Skeletal muscle cell (primary cell): ENCODE measurements around the gene LCE7A.

Source experiments
- DNase-seq: peaks from one replicate; pipeline ENCODE4 v3.0.0-alpha.2; 2010; ENCODE audit warnings: low read depth
- H3K4me3 ChIP-seq: 2 replicates; pipeline ENCODE4 v1.5.1; 2011; ENCODE audit warnings: low read depth, mild to moderate bottlenecking, control low read depth, low read length, moderate library complexity

The LCE7A gene, protein sequence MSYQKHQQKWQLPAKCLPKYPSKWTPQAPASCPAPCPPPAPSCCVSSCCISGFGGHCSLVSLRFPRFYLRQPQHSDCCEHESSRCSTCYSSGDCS

DNA sequence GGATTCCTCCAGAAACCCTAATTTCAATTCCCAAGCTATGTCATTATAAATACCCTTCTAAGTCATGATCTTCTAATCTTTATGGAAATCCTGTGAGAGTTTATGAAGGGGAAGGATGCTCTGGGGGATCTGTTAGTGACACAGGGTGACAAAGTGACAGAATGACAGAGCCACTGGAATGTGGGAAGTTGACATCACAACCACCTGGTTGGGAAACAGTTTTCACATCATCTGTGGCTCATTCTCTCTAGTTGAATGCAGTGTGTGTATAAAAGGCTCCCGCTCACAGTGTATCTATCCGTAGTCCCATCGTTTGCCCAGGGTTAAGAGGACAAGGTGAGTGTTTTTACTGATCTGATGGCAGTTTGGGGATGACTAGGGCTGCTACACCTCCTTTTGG, at the start of gene LCE7A:
Gene LCE7A (plus strand): TSS at position 301 of the 400 bp plus-strand sequence. CDS start 702 bp downstream, outside the sequence.
- no peak within 1 kb of the TSS for H3K4me3 ChIP-seq
- no peak for DNase-seq

DNA sequence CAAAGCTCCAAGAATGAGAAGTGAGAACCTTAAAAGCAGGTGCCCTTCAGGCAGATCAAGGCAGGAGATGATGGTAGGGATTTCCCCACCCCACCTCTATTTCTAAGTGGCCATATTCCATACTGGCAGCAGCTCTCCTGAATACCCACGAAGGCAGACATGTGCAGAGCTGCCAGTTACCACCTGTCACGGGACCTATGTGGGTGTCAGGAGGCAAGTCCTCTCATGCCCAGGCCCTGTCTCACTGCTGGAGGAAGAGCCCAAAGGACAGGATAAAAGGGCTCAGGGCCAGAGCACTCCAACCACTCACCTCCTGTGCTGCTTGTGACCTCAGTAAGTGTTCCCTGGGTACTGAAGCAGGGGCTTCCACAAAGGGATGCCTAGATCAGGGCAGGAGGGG, 48.7 kb upstream of the LCE7A start:
- no peak for DNase-seq
- H3K4me3 ChIP-seq = no peak overlapping the region

DNA sequence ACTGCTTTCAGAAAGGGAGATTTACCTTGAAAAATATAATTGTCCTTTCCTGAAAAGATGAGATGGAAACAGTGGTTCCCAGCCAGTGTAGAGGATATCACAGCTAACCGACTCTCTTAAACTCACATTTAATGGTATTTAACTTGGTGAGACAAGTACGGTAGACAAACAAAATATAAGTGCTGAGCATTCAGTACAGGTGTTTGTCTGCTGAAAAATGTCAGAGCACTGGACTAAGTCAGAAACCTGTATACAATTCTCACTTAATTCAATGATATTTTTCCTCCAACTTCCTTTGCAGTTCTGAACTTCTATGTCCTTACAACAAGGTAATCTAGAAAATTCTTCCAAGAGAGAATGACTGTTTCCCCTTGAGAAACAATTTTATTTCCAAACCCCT, 48.1 kb upstream of the LCE7A start, which contains the start of gene LCE1B:
Gene LCE1B (plus strand): TSS at position 301 of the 400 bp plus-strand sequence. CDS start 476 bp downstream, outside the sequence.
- no peak within 1 kb of the TSS for H3K4me3 ChIP-seq
- DNase-seq = no peak

DNA sequence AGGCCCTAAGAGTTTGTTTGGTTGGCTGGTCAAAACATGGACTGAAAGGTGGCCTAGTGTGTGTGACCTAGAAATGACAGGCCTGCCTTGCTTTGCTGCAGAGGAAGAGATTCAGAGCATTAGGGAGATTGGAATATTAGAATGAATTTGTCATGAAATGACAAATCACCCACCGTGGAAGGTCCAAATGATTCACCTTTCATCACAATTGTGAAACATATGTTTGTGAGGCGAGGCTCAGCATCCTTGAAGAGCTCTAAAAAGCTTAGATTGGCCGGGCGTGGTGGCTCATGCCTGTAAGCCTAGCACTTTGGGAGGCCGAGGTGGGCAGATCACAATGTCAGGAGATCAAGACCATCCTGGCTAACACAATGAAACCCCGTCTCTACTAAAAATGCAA, 42.5 kb upstream of the LCE7A start:
- no peak for DNase-seq
- H3K4me3 ChIP-seq = no peak overlapping the region

DNA sequence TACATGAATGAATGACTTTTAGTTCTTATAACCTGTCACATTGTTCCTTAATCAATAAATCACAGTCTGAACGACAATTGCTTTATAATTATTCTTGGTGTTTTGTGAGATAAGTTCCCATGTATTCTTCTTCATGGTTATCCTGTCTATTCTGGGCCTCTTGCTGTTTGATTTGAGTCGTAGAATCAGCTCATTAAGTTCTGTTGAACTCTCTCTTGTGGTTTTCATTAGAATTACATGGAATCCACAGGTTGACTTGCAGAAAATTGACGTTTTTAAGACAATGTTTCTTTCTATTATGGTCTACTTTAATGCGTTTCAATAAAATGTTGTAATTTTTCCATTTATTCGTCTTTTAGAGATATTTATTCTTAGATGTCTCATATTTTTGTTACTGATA, 36.5 kb upstream of the LCE7A start:
- H3K4me3 ChIP-seq = no peak overlapping the region
- no peak for DNase-seq

DNA sequence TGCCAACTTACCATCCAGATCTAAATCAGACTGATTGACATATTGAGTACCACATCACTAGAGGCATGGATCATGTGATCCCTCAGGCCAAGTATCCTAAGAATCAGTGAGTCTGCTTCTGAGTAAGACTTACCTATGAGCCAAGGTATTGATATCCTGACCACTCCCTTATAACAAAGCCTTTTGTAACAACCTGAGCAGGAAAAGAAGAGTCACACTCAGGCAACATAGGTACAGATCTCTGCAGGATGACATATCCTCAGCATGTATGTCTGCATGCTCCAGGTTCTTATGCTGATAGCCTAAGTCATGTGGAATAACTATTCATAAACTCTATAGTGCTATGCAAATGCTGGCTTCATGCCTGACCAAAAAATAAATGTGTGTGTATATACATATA, 34.8 kb upstream of the LCE7A start:
- H3K4me3 ChIP-seq = no peak overlapping the region
- no peak for DNase-seq

DNA sequence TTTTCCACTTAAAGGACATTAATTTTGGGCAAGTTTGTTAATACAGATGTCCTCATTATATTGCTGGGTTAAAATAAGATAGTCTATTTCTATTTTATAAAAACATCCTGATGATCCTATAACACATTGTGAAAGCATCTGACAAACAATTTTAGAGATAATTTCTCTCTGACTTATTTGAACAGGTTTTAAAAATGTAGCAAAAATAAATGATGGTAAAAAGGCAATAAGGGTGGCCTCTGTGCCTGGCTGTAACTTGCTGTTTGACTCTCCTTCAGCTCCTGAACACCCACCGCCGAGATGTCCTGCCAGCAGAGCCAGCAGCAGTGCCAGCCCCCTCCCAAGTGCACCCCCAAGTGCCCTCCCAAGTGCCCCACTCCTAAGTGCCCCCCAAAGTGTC, 32.6 kb upstream of the LCE7A start, which contains the start of gene LCE1A:
Gene LCE1A (plus strand): TSS at position 301 of the 400 bp plus-strand sequence. CDS start 0 bp downstream, at position 301.
- DNase-seq = no peak
- no peak within 1 kb of the TSS for H3K4me3 ChIP-seq

DNA sequence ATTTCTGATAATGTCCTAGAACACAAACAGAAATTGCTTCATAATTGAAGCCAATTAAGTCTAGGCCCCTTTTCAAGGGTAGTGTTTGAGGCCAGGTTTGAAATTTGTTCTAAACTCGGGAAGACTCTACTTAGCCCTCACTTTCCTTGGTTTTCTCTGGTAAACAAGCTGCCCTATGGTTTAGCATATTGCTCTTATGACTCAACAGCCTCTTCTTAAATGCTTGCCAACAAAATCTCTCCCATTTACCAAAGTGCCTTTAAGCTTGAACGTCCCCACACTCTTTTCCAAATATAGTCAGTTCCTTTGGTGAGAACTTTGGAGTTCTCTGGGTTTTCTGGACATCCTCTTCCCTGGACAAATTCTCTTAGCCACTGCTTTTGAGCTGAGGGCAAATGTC, 22.9 kb upstream of the LCE7A start:
- DNase-seq = no peak
- no peak overlapping the region for H3K4me3 ChIP-seq

DNA sequence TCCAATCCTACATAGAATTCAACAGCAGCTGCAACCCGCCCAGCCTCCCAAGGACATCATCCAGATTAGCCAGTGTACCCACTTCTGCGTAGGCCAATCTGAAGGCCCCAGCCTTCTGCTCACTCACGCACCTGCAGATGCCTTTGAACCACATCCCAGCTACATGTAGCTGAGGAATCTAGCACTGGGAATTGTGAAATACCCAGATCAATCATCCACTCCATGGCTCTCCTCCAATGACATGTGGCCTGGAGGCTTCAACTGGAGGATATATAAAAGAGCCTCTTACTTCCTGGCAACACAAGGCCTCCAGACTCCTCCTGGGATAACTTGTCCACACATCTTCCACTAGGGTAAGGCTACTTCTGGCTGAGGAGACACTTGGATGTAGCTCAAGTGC, 17.2 kb upstream of the LCE7A start, which contains the start of gene LCE6A:
Gene LCE6A (plus strand): TSS at position 301 of the 400 bp plus-strand sequence. CDS start 665 bp downstream, outside the sequence.
- DNase-seq = no peak
- H3K4me3 ChIP-seq = no peak within 1 kb of the TSS

DNA sequence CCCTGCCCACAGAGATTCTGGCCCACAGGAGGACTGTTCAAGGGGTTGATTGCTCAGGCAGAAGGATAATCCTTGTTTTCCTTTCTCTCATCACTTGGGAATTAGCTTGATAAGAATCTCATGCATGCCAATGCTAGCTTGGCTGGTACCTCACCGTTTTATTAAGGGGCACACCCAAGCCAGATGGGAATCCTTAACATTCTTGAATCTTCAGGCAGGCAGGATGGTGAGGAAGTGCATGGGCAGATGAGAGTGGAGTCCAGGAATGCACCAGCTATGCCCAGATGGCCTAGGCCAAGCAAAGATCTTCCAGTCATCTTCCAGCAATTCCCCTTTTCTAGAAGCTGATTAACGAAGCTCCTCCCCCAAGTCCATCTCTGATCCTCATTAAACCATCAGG, 4.1 kb upstream of the LCE7A start:
- no peak for DNase-seq
- no peak overlapping the region for H3K4me3 ChIP-seq

DNA sequence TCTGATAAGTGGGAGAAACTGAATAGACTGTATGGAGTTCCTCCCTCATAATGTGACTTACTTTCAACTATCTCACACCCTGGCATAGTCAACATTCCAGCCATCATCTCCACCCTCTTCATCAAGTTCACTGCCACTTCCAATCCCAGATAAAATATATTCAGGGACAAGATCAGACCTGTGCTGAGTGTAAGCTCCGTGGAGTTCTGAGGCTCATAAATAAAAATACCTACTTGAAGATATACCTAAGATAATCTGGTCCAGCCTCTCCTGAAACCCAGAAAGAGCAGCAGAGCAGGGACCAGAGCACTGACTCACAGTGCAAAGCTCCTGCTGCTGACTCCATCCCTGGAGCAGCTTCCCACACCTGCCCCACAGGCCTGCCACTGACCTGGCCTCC, 1.7 kb upstream of the LCE7A start:
- H3K4me3 ChIP-seq = no peak overlapping the region
- DNase-seq = no peak

DNA sequence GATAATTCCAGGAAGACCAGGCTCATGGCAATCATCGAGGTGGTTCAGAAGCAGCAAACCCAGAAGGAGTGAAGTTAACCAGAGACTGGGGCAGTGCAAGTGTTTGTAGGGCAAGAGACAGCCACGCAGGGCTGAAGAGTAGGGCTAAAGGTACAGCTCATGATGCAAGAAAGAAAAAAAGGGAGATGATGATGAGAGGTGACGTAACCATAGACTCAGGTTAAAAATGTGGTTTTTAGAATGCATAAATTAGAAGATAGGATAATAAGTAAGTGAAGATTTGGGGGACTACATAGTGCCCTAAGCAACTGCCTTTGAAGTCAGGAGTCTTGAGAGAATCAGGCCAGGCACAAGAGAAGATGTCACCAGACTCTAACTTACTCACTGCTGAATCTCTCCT, 333 bp downstream of the LCE7A start:
- no peak overlapping the region for H3K4me3 ChIP-seq
- no peak for DNase-seq

DNA sequence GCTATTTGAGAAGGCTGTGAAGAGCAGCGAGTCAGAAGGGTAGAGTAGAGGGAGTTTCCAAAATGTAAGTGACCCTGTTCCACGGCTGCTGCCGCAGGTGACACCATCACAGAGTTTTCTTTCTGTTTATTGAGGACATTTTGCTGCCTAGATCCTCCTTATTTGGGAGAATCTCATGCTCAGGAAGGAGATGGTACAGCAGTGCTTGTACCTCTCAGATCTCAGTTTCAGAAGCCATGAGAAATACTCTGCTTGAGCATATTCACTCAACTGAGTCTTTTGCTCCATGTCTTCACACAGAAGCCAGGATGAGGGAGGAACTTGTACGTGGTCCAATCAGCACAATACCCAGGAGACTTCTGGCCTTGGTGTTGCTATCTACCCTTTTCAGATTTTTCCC, 1.6 kb downstream of the LCE7A start:
- DNase-seq = no peak
- H3K4me3 ChIP-seq = no peak overlapping the region

DNA sequence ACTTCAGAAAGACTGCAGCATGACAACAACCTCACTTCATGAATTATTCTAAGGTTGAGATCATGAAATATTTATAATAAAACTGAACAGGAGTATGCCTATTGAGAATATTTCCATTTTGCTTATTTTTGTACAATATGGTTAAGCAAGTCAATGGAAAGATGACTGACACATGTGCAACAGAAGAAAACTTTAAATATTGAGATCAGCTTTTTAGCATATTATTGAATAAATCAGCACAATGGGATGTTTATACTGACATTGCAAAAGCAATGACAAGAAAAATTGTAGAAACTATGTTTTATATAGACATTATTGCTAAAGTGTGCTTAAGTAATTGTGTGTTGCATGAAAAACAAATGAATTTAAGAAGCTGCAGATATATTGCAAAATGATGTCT, 4.6 kb downstream of the LCE7A start:
- H3K4me3 ChIP-seq = no peak overlapping the region
- no peak for DNase-seq

DNA sequence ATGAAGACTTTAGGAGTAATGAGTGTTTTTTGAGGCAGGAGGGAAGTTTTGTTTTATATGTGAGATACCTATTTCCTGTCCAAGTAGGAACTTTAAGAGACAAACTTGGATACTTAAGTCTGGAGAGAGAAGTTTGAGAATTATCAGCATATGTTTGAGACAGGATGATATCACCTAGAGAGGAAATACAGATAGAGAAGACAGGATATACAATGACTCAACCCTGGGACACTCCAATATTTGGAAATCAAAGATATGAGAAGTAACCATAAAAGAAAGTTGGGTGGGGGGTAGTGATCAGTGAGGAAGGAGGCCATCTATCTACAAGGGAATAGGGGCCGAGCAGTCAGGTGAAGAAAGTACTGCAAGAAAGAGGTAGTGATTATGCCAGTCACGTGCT, 6.5 kb downstream of the LCE7A start:
- no peak overlapping the region for H3K4me3 ChIP-seq
- no peak for DNase-seq

DNA sequence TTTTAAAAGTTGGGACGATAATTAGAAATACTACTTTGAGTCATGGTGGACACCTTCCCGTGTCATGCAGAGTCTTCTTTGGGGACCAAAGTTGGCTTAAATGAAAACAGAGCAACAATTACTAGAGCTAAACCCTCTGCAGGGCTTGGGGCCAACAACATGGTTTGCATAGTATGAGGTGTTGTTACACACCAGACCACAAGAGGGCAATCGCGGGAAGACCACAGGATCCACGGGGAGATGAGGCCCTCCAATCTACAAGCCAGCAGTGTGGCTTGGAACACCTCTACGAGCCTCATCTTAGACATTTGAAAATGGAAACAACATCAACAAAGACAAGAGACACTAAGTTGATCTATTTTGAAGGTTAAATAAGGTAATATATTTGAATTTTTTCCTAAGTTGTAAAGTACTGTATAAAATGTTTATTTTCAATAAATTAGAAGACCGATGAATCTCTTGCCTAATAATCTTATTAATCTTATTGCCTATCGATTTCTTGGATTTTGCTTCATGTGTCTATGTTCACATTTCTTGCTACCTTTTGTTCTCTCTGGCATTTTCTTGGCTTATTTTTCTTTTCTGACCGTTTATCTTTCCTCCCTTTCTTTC, 10.1 kb downstream of the LCE7A start:
- H3K4me3 ChIP-seq = no peak overlapping the region
- DNase-seq = peak; percentile 8

DNA sequence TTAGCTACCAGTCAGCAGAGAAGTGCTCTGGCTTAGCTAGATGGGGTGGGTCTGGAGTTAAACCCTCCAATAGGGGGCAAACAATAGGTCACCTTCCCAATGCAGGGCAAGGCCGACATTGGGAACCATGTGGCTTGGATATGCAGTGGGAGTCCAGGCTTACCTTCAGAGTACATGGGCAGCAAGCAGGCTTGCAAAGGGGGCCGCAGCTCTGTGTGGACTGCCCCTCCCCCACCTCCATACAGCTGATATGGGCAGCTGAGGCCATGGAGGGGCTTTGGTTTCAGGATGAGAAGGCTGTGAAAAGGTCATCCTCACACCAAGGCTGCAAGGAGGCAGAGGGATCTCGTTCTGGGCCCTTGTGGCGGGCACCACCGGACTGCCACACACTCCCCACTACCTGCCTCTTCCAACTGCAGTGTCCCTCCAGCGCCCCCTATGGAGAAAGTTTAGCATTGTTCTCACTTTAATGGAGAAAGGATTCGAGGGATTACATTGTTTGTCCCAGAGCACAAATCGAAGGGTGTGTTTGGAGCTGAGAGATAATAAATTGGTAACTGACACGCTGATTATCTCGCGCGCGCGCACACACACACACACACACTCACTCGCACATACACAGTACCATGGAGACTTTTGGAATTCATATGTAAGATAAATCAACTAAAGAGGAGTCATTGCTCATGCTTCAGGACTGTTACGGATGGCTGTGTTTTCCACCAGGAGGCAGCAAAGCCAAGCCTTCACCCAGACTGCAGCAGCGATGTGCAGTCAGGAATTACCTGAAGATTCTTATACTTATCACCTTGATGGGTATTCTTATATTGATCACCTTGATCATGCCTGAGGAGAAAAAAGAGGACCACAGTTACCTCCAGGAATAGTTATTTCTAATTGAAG, 11.3 kb downstream of the LCE7A start:
- peak; percentile 2 for DNase-seq
- no peak overlapping the region for H3K4me3 ChIP-seq

DNA sequence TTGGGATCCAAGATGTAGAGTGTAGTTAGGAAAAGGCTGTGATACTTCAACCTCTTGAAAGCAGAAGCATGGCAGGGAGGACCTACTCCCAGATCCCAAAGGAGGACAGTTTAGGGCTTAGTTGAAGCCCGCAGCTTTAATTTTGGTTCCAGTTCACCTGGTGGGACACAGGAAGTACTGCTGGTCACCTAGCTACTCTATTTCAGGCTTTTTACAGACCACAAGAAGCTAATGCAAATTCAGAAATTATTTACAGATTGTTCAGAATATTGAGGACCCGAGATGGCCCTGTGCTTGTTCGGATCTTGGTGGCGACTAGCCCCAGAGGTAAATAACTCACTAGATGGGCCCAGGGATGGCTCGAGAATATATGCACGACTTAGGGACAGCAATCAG, 11.9 kb downstream of the LCE7A start:
- no peak overlapping the region for H3K4me3 ChIP-seq
- no peak for DNase-seq

DNA sequence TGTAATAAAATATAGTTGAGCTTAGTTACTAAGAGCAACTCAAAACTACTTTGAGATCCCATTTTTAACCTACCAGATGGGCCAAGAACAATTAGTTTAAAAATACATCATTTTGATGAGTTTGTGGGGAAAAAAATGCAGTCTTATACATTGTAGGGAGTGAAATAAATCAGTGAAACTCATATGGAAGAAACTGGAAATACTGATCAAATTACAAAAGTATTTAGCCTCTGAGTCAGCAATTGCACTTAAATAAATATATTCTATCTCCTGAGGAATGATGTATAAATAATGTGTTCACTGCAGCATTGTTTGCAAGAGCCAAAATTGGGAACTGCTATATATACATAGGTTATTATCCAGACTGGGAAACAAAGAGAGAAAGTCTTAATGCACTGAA, 13.7 kb downstream of the LCE7A start:
- no peak overlapping the region for H3K4me3 ChIP-seq
- DNase-seq = peak; percentile 22

DNA sequence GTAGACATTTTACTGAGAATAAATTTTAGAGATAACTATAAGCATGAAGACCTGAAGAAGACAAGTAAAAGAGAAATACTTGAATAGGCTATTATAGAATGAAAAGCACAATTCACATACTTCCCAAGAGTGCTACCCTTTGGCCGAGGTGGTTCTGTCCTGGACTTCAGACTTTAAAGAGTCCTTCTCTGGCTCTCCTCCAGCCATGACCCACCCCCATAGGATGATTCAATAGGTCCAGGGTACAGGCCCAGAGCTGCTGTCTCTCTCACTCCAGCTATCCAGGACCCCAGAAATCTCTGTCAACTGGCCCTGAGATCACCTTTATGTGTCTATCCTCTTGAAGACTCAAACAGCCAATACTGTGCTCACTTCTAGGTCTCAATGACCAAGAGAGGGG, 17.0 kb downstream of the LCE7A start:
- no peak for DNase-seq
- no peak overlapping the region for H3K4me3 ChIP-seq
